ENCODE results near the gene PRM1.
A peak's percentile ranks its signal among the peaks of the same experiment; 100 is the strongest.

The PRM1 gene, protein sequence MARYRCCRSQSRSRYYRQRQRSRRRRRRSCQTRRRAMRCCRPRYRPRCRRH

DNA sequence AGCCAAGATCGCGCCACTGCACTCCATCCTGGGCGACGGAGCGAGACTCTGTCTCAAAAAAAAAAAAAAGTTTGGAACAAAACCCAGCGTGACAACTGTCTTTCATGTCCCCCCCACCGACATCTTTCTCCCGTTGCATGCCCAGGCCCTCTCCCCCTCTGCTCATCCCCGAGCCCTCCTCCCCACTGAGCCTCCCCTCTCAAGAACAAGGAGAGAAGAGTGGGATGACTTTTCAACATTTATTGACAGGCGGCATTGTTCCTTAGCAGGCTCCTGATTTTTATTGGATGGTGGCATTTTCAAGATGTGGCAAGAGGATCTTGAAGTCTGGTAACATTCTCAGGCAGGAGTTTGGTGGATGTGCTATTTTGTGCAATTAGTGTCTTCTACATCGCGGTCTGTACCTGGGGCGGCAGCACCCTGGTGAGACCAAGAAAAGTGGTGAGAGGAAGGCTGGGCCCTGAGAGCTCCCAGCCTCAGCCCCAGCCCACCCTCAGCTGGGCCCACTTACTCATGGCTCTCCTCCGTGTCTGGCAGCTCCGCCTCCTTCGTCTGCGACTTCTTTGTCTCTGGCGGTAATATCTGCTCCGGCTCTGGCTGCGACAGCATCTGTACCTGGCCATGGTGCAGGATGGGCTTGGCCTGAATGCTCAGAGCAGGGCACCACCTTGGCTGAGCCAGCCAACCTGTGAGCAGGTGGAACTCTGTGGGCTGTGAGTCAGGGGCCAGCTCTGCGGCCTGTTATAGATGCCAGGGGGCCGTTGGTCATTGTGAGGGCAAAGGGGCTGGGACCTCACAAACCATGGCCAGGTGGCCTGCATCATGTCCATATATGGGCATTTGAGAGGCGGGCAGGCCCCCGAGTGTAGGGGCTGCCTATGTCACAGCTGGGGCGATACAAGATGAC lies at the start of gene PRM1:
PRM1 (minus strand) TSS at position 715 of the 907 bp plus-strand sequence; CDS start at position 623, 92 bp downstream.
- DNase-seq (ENCODE audit: insufficient read length, low spot score) (no peak), FAIRE-seq (no peak)

DNA sequence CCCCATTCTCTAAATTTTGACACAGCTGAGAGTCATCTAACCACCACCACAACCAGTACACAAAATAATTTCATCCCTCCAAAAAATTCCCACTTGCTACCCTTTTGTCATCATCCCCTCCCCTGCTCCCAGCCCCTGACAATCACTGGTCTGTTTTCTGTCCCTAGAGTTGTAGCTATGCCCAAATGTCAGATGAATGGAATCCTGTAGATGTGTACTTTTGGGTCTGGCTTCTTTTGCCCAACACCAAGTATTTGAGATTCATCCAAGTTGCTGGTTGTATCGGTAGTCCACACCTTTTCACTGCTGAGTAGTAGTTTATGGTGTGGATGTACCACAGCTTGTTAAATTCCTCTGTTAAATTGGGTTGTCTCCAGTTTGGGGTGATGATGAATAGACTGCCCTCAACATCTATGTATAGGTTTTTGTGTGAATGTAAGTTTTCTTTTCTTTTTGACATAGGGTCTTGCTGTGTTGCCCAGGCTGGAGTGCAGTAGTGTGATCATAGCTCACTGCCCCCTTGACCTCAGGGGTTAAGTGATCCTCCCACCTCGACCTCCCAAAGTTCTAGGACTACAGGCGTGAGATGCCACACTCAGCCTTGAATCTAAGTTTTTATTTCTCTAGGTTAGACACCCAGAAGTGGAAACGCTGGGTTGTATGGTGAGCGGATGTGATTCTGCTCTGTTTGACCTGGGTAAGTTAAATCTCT lies 49.6 kb upstream of the PRM1 start:
- no peak for DNase-seq (ENCODE audit: insufficient read length, low spot score)
- no peak for FAIRE-seq

DNA sequence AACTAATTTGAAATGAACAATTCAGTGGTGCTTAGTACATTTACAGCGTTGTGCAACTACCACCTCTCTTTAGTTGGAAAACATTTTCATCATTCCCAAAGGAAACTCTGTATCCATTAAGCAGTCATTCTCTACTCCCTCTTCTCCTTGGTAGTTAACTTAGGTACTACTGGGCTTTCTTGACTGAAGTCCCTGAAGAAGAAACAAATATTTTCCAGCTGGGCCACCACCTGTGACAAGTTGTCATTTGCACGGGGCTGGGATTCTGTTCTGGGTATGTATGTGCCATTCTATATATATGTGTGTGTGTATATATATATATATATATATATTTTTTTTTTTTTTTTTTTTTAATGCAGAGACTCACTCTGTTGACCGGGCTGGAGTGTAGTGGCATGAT lies 48.8 kb upstream of the PRM1 start:
- DNase-seq (ENCODE audit: insufficient read length, low spot score), result no peak
- FAIRE-seq, result no peak

DNA sequence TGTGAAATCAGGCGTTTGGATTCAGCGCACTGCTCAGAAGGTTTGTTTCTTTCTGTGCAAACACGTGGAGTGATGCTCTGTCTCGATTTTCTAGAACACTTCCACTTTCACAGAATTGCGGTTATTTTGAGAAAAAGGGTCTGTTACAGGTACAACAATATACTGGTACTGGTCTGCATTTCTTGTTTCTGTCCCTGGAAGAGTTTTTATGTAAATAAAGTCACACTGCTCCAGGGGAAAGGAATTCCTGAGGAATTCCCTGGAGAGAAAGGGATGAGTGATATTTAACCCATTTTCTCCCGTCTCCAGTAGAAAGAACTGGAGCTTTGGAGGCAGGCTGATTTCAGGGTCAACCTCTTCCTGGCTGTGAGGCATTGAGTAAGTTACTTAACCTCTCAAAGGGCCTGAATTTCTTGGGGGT lies 48.0 kb upstream of the PRM1 start:
- FAIRE-seq (no peak), DNase-seq (ENCODE audit: insufficient read length, low spot score) (no peak)

DNA sequence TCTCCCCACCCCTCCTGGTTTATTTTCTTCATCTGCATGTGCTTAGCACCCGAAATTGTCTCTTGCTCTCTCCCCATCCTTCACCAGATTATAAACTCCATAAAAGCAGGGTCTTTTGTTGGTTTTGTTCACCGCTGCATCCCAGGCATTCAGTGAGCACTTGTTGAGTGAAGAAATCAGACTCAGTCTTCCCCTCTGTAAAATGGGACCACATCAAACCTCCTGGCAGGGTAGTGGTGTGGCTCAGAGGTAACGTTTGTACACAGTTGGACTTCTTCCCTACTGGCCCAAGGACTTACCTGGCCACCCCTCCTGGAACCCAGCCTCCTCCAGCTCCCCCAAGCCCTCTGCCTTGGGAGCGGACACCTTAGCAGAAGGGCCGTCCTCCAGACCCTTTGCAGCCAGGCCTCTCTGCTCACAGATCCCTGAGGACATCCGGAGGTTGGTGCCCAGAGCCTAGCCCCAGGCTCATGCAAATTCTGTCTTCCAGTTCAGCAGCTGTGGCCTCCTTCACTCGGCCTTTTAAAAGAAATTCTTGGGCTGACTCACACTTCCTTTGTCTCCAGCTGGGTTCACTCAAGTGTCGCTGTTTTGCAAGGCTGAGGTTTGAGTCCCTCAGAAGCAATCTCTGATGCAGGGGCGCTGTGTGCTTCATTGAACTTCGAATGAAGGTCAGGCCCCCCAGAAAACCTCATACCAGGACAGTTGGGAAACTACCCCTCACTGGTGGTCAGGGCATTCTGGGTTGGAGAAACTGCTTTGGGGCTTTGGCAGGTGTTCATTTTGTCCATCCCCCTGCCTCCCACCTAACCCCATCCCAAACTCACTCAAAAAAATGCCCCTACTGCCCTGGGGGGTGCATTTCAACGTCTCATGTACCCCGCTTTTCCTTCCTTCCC lies 47.3 kb upstream of the PRM1 start:
- DNase-seq (ENCODE audit: insufficient read length, low spot score) (peak; percentile 90), FAIRE-seq (no peak)

DNA sequence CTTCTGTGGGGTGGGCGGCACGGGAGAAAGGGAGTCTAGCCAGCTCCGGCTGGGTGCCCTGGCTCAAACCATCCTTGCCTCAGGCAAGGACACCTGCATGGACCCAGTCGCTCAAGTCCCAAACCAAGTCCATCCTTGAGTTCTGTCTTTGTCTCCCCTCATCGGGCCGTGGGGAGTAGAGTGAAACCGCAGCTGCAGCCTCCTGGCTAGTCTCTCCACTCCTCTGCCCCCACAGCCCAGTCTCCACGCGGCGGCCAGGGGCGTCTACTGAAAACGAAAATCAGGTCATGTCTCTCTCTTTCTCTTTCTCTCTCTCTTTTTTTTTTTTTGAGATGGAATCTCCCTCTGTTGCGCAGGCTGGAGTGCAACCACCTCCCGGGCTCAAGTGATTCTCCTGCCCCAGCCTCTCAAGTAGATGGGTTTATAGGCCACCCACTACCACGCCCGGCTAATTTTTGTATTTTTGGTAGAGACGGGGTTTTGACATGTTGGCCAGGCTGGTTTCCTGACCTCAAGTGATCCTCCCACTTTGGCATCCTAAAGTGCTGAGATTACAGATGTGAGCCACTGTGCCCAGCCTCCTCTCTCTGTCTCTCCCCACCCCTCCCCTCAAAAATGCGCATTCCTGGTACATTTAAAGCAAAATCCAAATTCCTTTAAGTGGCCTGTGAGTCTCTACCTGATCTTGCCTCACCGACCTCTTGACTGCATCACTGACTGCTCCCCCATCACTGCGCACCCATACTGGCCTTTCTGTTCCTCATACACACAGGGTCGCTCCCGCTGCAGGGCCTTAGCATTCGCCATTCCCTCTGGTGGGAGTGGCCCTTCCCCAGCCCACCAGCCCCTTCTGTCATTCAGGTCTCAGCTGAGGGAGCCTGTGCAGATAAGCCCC lies 46.4 kb upstream of the PRM1 start:
- FAIRE-seq (no peak), DNase-seq (ENCODE audit: insufficient read length, low spot score) (no peak)

DNA sequence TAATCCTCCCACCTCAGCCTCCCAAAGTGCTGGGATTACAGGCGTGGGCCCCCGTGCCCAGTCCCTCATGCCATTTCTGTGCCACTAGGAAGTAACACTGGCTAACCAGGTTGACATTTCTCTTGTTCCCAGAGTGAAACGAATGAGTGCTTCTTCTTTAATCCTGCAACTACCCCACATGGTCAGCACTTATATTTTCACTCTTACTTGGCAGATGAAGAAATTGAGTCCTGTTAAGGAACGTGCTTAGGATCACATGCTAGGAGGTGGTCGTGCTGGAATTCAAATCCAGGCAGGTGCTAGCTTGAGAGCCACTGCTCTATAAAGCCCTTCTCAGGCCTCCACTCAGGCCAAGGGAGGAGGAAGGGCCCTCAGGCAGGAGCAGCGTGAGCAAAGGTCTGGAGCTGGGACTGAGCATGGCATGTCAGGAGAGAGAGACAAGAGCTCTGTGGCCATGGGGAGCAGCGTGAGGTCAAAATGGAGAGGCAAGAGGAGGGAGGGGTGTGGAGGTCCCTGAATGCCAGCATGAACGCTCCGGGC lies 45.7 kb upstream of the PRM1 start:
- FAIRE-seq, result no peak

DNA sequence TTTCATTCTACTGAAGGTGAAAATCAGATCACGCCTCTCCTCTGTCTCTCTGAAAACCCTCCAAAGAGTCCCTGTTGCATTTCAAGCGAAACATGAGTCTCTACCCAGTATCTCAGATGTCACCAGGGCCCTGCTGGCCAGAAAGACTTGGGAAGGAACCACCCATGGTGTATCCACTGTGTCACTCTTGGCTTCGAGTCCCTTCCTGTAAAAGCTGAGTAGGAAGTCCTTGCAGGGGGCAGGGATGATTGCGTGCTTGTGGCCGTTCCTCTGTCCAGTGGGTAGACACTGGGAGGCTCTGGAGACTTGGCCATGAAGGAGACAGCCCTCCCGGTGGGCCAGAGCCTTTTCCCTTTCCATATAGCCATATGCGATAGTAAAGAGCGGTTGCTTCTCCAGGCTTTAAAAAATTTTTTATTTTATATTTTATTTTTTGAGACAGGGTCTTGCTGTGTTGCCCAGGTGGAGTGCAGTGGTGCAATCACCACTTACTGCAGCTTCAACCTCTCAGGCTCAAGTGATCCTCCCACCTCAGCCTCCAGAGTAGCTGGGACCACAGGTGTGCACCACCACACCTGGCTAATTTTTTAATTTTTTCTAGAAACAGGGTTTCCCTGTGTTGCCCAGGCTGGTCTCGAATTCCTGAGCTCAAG lies 45.1 kb upstream of the PRM1 start:
- DNase-seq (ENCODE audit: insufficient read length, low spot score) (no peak), FAIRE-seq (no peak)

More for the DNA sequence above, 45.7 kb upstream of the PRM1 start:
- no peak for DNase-seq (ENCODE audit: insufficient read length, low spot score)

DNA sequence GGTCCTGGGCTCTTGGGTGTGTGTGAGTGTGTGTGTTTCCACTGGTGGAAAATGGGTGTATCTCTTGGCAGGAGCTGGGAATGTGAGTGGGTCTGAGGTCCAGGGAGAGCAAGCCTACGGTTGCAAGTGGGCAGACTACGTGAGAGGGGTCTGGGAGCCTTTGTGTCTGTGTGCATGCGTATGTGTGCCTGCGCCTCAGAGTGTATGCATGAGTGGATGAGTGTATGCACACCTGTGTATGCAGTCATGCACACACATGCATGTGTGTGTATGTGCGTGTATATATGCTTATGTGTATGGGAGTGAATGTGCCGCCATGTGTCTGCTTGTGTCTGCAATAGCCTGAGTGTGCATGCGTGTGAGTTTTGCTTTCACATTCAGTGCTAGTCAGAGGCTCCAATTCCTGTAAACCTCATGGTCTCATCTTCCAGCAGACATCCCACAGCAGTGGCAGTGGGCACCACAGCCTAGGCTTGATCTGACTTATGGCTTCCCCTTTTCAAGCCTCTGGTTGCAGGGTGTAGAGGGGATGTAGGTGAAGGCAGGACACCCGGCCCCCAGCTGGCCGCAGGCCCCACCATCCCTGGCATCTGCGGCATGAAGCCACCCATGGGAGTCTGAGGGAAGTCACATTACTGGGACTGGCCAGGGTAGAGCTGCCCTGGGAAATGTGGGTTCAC lies 44.4 kb upstream of the PRM1 start:
- DNase-seq (ENCODE audit: insufficient read length, low spot score), result no peak
- FAIRE-seq, result no peak

DNA sequence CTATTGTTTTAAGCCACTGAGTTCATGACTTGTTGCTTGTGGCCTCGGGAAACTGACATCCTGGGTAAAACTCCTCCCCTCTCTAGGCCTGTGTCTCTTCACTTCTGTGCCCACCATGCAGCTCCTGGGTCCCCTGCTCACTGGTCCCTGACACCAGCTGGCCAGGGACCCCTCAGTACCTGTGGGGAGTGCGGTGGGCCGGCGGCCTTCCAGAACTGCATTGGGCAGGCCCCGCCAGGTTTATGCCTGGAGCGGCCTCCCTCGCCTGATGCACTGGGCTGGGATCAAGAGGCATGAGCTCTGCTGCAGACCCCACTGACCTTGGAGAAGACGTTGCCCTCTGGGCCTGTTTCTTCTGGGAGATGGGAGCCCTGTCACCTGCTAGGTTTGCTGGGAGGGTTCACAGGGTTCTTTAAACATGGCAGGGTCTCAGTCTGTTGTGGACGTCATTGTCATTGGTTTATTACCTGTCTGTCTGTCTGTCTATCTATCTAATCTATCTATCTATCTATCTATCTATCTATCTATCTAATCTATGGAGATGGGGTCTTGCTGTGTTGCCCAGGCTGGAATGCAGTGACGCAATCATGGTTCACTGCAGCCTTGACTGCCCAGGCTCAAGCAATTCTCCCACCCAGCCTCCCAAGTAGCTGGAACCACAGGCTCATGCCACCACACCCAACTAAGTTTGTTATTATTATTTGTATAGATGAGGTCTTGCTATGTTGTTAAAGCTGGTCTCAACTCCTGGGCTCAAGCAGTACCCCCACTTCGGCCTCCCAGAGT lies 42.6 kb upstream of the PRM1 start:
- FAIRE-seq (no peak), DNase-seq (ENCODE audit: insufficient read length, low spot score) (no peak)

DNA sequence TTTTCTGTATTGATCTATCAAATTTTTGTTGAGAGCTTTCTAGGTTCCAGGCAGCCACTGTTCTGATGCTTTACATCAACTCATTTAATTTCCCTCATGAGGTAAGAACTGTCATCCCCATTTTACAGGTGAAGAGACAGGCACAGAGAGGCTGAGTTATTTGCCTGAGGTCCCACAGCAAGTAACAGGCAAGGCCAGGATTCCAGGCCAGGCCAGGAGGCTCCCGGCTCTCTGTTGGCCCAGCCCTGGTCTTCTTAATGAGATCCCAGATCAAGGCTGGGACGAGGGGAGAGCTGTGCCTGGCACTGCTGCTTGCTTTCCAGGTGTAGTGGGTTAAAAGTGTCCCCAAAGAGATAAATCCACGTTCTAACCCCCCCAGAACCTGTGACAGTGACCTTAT lies 41.7 kb upstream of the PRM1 start:
- FAIRE-seq, result no peak
- DNase-seq (ENCODE audit: insufficient read length, low spot score), result no peak

DNA sequence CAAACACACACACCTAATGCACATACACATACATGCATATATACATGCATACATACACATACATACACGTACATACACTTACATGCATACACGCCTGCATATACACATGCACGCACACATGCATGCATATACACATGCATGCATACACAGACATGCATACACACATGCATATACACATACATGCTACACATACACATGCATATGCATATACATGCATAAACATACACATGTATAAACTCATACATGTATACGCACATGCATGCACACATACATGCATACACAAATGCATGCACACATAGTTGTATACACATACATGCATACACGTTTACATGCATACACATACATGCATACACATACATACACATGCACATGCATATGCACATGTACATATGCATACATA lies 40.5 kb upstream of the PRM1 start:
- DNase-seq (ENCODE audit: insufficient read length, low spot score), result no peak
- FAIRE-seq, result peak; percentile 95

DNA sequence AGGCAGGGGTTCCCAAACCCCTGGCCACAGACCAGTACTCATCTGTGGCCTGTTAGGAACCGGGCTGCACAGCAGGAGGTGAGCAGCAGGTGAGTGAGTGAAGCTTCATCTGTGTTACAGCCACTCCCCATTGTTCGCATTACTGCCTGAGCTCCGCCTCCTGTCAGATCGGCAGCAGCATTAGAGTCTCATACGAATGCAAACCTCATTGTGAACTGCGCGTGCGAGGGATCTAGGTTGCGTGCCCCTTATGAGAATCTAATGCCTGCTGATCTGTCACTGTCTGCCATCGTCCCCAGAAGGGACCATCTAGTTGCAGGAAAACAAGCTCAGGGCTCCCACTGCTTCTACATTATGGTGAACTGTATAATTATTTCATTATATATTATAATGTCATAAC lies 39.0 kb upstream of the PRM1 start:
- no peak for DNase-seq (ENCODE audit: insufficient read length, low spot score)

DNA sequence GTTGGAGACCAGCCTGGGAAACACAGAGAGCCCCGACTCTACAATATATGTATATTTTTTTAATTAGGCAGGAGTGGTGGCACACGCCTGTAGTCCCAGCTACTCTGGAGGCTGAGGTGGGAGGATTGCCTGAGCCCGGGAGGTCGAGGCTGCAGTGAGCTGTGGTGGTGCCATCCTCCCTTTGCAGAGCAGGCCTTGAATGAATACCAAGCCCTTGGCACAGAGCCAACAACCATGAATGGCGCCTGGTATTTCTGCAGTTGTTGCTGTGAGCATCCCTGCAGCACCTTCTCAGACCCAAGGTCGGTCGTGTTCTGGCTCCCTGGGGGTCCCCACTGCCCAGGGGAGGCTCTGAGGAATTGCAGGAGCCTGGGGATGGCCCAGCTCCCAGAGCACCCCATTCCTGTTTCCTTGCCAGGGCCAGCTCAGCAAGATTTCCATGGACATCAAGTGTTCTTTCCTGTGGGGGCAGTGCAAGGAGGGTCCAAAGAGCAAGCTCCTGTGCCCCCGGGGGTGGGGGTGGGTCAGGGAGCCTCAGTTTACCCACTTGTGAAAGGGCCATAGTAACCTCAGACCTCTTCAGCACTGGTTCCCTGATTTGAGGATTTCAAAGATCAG lies 38.5 kb upstream of the PRM1 start:
- no peak for DNase-seq (ENCODE audit: insufficient read length, low spot score)

More for the DNA sequence above, 39.0 kb upstream of the PRM1 start:
- no peak for FAIRE-seq

DNA sequence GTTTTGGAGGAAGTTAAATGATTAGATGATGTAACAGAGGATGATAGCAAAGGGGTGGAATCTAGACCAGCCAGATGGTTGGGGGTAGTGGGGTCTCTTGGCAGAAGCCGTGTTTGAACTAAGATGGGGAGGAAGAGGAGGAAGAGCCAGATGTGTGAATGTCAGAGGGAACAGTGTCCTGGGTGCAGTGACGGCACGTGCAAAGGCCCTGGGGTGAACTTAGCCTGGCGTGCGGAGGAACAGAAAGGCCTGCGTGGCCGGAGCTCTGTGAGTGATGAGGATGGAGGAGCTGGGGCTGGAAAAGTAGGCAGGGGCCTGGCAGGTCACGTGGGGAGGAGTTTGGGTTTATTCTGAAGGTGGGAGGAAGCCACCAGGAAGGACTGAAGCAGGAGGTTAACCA lies 37.7 kb upstream of the PRM1 start:
- FAIRE-seq (no peak), DNase-seq (ENCODE audit: insufficient read length, low spot score) (no peak)

More for the DNA sequence above, 38.5 kb upstream of the PRM1 start:
- FAIRE-seq, result no peak

DNA sequence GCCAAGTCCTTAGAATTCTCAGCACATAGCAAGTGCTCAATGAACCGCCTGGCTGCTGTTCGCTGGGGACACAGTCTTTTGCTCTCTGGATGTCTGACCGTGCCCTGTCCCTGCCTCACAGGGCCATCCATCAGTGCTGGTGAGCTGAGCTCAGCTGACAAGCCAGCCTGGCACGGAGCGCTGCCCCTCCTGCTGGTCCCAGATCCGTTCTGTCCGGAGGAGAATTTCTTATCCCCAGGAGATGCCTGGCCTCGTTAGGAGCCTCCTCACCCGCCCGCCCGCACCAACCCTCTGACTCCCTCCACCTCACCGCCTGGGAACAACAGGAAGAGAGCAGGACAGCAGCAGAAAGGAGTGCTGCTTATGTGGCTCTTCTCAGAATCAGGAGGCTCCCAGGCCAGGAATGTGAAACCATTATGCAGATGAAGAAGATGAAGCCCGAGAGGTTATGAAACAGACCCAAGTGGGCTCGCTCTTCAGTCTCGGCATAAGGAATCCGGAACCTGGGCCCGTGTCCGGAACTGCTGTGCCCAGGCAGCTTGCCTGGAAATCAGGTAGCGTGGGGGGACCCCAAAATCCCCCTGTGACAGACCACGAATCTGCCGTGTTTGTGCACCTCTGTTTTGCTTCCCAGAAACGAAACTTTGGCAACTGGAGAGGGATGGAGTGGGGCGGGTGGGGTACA lies 35.3 kb upstream of the PRM1 start:
- FAIRE-seq, result no peak
- DNase-seq (ENCODE audit: insufficient read length, low spot score), result no peak

DNA sequence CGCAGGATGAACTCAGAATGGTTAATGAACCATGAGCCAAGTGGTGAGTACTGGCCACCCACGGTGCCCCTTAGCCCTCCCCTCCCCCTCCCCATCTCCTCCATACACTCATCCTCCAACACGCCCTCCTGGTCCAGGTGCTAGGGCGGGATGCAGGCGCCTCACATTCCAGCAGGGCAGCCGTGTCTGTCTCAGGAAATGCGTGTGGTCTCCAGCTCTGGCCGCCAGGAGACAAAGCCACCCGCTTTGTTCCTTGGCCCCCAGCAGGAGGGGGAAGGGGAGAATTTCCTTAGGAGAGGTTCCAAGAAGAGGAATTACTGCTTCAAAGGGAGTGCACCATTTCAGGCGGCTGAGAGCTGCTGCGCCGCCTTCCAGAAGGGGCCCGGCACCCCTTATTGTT lies 34.4 kb upstream of the PRM1 start:
- DNase-seq (ENCODE audit: insufficient read length, low spot score) (peak; percentile 67), FAIRE-seq (peak; percentile 65)

All from HTR-8/SVneo (cell line).